ENCODE data around the gene SMAD6. TPM values are rescaled to one million over a fixed set of nuclear protein-coding genes. Genes with fewer than 3 reads are reported as not detected.

The SMAD6 gene
- total and polyA plus RNA-seq, 7 donors: 0.52 to 5.5 (median 3.0) TPM

DNA sequence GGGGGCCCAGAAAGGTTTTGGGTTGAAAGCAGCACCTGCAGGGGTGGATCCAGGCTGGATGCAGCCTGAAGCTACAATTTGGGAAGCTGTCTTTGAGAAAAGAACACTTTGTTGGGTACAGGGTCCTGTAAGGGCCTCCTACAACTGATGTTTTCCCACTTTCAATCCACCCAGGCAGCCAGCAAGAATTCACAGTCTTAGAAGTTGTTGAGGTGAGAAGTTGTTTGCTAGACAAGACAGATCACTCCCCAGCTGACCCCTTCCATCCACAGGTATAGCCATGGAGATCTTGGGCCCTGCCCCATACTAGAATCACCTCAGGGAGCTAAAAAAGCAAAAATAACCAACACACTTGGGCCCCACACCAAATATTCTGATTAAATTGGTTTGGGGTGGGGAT, 10.3 kb upstream of the SMAD6 start:
- Histone ChIP-seq H3K4me1 (no peaks in the 10 kb centered on the region), H3K9me3 (no peaks in the 10 kb centered on the region), H3K36me3 (ENCODE audit: insufficient read depth in 1 of 2, low read depth in 1 of 2) (no peaks in the 10 kb centered on the region), H3K27me3 (ENCODE audit: insufficient read depth in 3 of 3, low read length in 2 of 3) (no peaks in the 10 kb centered on the region), H3K27ac (no peak overlapping the region), H3K4me3 (no peak overlapping the region)
- no peak for ATAC-seq
- intact Hi-C loops (cut with DNase I): no loop called here
- no peak for DNase-seq
- TF ChIP-seq, protein P1, sequence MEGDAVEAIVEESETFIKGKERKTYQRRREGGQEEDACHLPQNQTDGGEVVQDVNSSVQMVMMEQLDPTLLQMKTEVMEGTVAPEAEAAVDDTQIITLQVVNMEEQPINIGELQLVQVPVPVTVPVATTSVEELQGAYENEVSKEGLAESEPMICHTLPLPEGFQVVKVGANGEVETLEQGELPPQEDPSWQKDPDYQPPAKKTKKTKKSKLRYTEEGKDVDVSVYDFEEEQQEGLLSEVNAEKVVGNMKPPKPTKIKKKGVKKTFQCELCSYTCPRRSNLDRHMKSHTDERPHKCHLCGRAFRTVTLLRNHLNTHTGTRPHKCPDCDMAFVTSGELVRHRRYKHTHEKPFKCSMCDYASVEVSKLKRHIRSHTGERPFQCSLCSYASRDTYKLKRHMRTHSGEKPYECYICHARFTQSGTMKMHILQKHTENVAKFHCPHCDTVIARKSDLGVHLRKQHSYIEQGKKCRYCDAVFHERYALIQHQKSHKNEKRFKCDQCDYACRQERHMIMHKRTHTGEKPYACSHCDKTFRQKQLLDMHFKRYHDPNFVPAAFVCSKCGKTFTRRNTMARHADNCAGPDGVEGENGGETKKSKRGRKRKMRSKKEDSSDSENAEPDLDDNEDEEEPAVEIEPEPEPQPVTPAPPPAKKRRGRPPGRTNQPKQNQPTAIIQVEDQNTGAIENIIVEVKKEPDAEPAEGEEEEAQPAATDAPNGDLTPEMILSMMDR (IDR thresholded peaks at IDR 0.05): no peak

DNA sequence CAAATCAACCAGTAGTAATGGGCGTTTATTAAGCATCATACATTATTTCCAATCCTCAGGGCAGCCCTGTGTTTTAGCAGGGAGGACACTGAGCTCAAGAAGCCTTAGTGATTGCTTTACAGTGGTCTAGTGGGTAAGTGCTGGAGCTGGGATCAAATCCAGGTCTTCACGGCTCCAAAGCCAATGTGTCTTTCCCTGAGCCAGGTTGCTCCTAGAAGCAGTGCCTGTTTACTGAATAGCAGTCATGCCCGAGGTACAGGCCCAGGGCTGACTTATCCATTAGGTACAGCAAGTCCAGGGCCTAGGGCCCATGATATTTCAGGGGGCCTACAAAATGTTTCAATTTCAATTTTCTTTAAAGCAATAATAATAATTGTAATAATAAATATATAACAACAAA, 9.6 kb upstream of the SMAD6 start:
- Histone ChIP-seq H3K27ac (no peak overlapping the region), H3K9me3 (no peaks in the 10 kb centered on the region), H3K4me3 (no peak overlapping the region), H3K4me1 (no peaks in the 10 kb centered on the region), H3K36me3 (ENCODE audit: insufficient read depth in 1 of 2, low read depth in 1 of 2) (no peaks in the 10 kb centered on the region), H3K27me3 (ENCODE audit: insufficient read depth in 3 of 3, low read length in 2 of 3) (no peaks in the 10 kb centered on the region)
- WGBS, 3 donors: 51 to 52% (median 52%) methylated on average over 3 of the region's 3 CpGs
- TF ChIP-seq, protein P1 (IDR thresholded peaks at IDR 0.05): no peak
- intact Hi-C loops (cut with DNase I): no loop called here
- DNase-seq (no peak), ATAC-seq (no peak)

DNA sequence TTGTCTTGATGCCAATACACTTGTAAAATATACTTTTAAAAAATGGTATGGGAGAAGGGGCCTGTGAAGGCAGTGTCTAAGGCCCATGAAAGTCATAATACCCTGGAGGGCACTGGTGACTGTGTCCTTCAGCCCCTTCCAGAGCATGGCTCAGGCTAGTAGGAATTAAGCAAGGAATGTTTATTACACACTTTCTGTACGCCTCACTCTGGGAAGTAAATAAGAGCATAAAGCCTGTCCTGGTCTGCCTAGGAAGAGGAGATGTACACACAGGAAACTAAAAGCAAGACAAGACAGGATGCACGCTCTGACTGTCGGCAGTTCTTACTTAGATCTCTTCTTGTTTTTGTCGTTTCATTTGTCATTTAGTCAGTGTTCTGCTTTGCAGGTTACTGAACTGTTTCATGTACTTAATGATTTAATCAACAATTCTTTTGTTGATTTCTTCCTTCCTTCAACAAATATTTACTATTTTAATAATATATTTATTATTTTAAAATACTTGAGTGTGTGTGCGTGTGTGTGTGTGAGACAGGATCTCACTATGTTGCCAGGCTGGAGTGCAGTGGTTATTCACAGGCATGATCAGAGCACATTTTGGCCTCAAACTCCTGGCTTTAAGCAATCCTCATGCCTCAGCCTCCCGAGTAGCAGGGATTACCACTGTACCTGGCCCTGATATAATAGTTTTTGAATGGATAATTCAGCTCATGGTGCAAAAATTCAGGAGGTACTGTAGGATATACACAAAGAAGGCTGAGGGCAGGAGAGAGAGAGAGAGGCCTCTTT, 9.0 kb upstream of the SMAD6 start:
- ATAC-seq (no peak), DNase-seq (no peak)
- intact Hi-C loops (cut with DNase I): no loop called here
- no peaks in the 10 kb centered on the region for H3K4me1 ChIP-seq
- no peak overlapping the region for H3K27ac ChIP-seq
- no peak overlapping the region for H3K4me3 ChIP-seq
- no peaks in the 10 kb centered on the region for H3K9me3 ChIP-seq
- TF ChIP-seq, protein P1 (IDR thresholded peaks at IDR 0.05): no peak
- H3K36me3 ChIP-seq (ENCODE audit: insufficient read depth in 1 of 2, low read depth in 1 of 2): no peaks in the 10 kb centered on the region
- H3K27me3 ChIP-seq (ENCODE audit: insufficient read depth in 3 of 3, low read length in 2 of 3): no peaks in the 10 kb centered on the region
- WGBS, 3 donors: 75 to 83% (median 77%) methylated on average over 6 of the region's 6 CpGs

DNA sequence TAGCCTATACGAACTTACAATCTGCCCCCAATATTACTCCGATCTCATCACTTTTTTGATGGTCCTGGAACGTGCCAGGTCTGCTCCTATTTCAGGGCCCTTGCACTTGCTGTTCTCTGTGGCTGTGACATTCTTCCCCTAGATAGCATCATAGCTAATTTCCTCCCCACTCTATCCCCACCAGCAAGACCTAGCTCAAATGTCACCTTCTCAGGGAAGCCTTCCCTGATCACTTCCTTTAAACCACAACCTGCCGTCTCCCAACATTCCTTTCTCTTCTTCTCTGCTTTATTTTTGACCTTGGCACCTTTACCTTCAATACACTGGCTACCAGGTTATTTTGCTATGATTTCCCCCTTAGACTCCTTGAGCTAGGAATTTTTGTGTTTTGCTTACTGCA, 5.3 kb upstream of the SMAD6 start:
- Histone ChIP-seq H3K36me3 (ENCODE audit: insufficient read depth in 1 of 2, low read depth in 1 of 2) (no peaks in the 10 kb centered on the region), H3K4me1 (no peaks in the 10 kb centered on the region), H3K4me3 (no peak overlapping the region), H3K27ac (no peak overlapping the region), H3K9me3 (no peaks in the 10 kb centered on the region), H3K27me3 (ENCODE audit: insufficient read depth in 3 of 3, low read length in 2 of 3) (no peaks in the 10 kb centered on the region)
- 75 to 90% (median 90%) methylated on average over 4 of the region's 4 CpGs for WGBS, 3 donors
- TF ChIP-seq, protein P1 (IDR thresholded peaks at IDR 0.05): no peak
- intact Hi-C loops (cut with DNase I): loop anchor here in 1 of 2 donors (5.0 kb wide), 2 partner anchors 79 to 94 kb away; no protein-coding TSS in a partner anchor
- DNase-seq (no peak), ATAC-seq (no peak)

All from psoas muscle (tissue), 8 donors.